ENCODE measurements around the gene CAV2. TPM values are rescaled to one million over a fixed set of nuclear protein-coding genes. Genes with fewer than 3 reads are reported as not detected.

Gene CAV2
- total and polyA plus RNA-seq, 12 donors, result 56.3 to 277 (median 224) TPM

DNA sequence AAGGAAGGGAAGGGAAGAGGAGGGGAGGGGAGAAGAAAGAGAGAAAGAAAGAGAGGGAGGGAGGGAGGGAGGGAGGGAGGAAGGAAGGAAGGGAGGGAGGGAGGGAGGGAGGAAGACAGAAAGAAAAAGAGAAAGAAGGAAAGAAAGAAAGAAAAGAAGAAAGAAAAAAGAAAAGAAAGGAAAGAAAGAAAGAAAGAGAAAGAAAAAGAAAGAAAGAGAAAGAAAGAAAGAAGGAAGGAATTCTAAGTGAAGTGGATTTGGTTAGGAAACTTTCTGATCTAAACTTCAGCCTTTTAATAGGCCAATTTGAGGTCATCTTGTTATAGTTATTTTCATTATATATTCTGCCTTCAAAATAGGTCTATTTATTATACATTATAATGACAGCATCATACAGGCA is 4.3 kb downstream of the CAV2 start:
- TF ChIP-seq, protein P1, sequence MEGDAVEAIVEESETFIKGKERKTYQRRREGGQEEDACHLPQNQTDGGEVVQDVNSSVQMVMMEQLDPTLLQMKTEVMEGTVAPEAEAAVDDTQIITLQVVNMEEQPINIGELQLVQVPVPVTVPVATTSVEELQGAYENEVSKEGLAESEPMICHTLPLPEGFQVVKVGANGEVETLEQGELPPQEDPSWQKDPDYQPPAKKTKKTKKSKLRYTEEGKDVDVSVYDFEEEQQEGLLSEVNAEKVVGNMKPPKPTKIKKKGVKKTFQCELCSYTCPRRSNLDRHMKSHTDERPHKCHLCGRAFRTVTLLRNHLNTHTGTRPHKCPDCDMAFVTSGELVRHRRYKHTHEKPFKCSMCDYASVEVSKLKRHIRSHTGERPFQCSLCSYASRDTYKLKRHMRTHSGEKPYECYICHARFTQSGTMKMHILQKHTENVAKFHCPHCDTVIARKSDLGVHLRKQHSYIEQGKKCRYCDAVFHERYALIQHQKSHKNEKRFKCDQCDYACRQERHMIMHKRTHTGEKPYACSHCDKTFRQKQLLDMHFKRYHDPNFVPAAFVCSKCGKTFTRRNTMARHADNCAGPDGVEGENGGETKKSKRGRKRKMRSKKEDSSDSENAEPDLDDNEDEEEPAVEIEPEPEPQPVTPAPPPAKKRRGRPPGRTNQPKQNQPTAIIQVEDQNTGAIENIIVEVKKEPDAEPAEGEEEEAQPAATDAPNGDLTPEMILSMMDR (IDR thresholded peaks at IDR 0.05), result no peak
- DNase-seq (no peak), ATAC-seq (no peak)
- H3K27ac ChIP-seq, result peak overlapping the region in 7 of 10 donors; percentile 27 to 100 (median 99)
- peaks cover 0 to 32% (median 0%) of the 10 kb centered on the region in 7 donors for H3K27me3 ChIP-seq
- intact Hi-C loops (cut with DNase I), result loop anchor here in 3 of 10 donors (5.0 kb wide), 3 partner anchors 57 to 152 kb away; no protein-coding TSS in a partner anchor
- H3K9me3 ChIP-seq, result no peaks in the 10 kb centered on the region
- H3K4me3 ChIP-seq, result peak overlapping the region in 3 of 10 donors; percentile 13 to 96 (median 92)
- H3K4me1 ChIP-seq, result peaks cover 0 to 83% (median 57%) of the 10 kb centered on the region in 9 donors
- H3K36me3 ChIP-seq, result peaks cover 0 to 48% (median 23%) of the 10 kb centered on the region in 9 donors

- no peak overlapping the region for H3K4me3 ChIP-seq
- ATAC-seq (no peak), DNase-seq (no peak)
- no peaks in the 10 kb centered on the region for H3K9me3 ChIP-seq
- TF ChIP-seq, protein P1 (IDR thresholded peaks at IDR 0.05), result no peak
- H3K27me3 ChIP-seq, result peaks cover 0 to 19% (median 0%) of the 10 kb centered on the region in 7 donors
- intact Hi-C loops (cut with DNase I), result no loop called here
- peak overlapping the region in 9 of 10 donors; percentile 3 to 100 (median 29) for H3K27ac ChIP-seq
- H3K4me1 ChIP-seq, result peaks cover 5 to 93% (median 67%) of the 10 kb centered on the region in 9 donors
- H3K36me3 ChIP-seq, result peaks cover 0 to 53% (median 23%) of the 10 kb centered on the region in 9 donors
- 36 to 60% methylated on average over 2 of the region's 2 CpGs for WGBS, 2 donors
Measured at GRCh38 chr7:116505278-116505677, 5.7 kb downstream of the CAV2 start.

GRCh38 chr7:116505823-116506222 is 6.3 kb downstream of the CAV2 start:
- intact Hi-C loops (cut with DNase I), result no loop called here
- H3K36me3 ChIP-seq, result peaks cover 0 to 53% (median 23%) of the 10 kb centered on the region in 9 donors
- H3K4me1 ChIP-seq, result peaks cover 8 to 95% (median 73%) of the 10 kb centered on the region in 9 donors
- TF ChIP-seq, protein P1 (IDR thresholded peaks at IDR 0.05), result no peak
- no peak overlapping the region for H3K4me3 ChIP-seq
- 37 to 39% methylated on average over 3 of the region's 3 CpGs for WGBS, 2 donors
- no peaks in the 10 kb centered on the region for H3K9me3 ChIP-seq
- peaks cover 0 to 14% (median 0%) of the 10 kb centered on the region in 7 donors for H3K27me3 ChIP-seq
- DNase-seq (no peak), ATAC-seq (peak in 3 of 8 donors; percentile 29 to 37 (median 32))
- H3K27ac ChIP-seq, result peak overlapping the region in 7 of 10 donors; percentile 4 to 100 (median 38)

DNA sequence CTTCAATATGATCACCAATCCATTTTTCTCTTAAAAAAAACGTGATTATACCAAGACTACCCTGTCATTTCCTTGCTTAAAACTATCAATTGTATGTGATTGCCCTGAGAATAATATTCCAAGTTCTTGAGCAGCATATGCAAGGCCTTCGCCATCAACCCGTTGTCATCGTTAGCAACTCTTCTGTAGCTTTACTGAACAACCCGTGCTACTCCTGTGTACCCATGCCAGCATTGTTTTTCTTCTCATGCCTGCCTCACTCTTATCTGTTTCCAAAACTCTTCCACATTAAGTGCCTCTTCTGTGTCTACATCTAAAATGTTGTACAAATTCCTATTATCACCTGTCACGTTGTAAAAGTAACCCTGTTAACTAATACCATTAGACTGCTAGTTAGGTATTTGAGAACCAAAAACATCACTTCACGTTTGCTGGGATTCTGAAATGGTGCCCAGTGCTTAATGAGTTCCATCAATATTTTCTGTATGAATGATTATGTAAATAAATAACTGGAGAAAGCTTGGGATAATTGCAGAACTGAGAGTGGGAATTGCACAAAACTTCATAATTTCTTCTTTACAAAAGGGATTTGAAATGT is 10.5 kb downstream of the CAV2 start:
- Histone ChIP-seq H3K4me1 (peaks cover 14 to 82% (median 58%) of the 10 kb centered on the region in 9 donors), H3K27ac (peak overlapping the region in 9 of 10 donors; percentile 78 to 93 (median 85)), H3K9me3 (no peaks in the 10 kb centered on the region), H3K27me3 (no peaks in the 10 kb centered on the region), H3K36me3 (peaks cover 0 to 43% (median 23%) of the 10 kb centered on the region in 9 donors), H3K4me3 (no peak overlapping the region)
- DNase-seq, result no peak
- intact Hi-C loops (cut with DNase I), result loop anchor here in 2 of 10 donors (5.0 kb wide), 2 partner anchors 153 to 158 kb away; no protein-coding TSS in a partner anchor
- TF ChIP-seq, protein P1 (IDR thresholded peaks at IDR 0.05), result no peak
- 50 to 56% methylated on average over 7 of the region's 7 CpGs for WGBS, 2 donors
- no peak for ATAC-seq

Data from heart right ventricle (tissue), 16 donors.